ENCODE measurements around the gene NCLN.

- TF ChIP-seq CTCF (conservative IDR thresholded peaks at IDR 0.05) (no peak), ZFX (IDR thresholded peaks at IDR 0.05) (no peak)
Observed at GRCh38 chr19:3203805-3204645, 18.3 kb downstream of the NCLN start.

Data from C4-2B (cell line).